Measurements from ENCODE around the gene AFF4.
A peak's percentile ranks its signal among the peaks of the same experiment; 100 is the strongest.
"Not testable (repeated sequence)": the region's sequence is repeated elsewhere in the genome, so short reads cannot be mapped to it uniquely, and the experiment has no call there.

AFF4 gene

GRCh38 chr5:132963171-132964104 lies at the start of gene AFF4:
Gene AFF4, minus strand, starts transcription at chr5:132963634. Its CDS starts 26,445 bp downstream, at chr5:132937189.
- DNase-seq (ENCODE audit: low read depth), result peak; percentile 48

- DNase-seq (ENCODE audit: low read depth), result not testable (repeated sequence)
Observed at GRCh38 chr5:133008455-133008854, 45.0 kb upstream of the AFF4 start.

GRCh38 chr5:133006653-133007052 lies 43.2 kb upstream of the AFF4 start:
- DNase-seq (ENCODE audit: low read depth), result no peak

- DNase-seq (ENCODE audit: low read depth), result no peak
Observed at GRCh38 chr5:132999246-132999645, 35.8 kb upstream of the AFF4 start.

GRCh38 chr5:132998556-132998955 lies 35.1 kb upstream of the AFF4 start:
- no peak for DNase-seq (ENCODE audit: low read depth)

GRCh38 chr5:132996307-132996706 lies 32.9 kb upstream of the AFF4 start:
- no peak for DNase-seq (ENCODE audit: low read depth)

GRCh38 chr5:132987531-132988408 lies 24.3 kb upstream of the AFF4 start:
- DNase-seq (ENCODE audit: low read depth), result no peak

- DNase-seq (ENCODE audit: low read depth), result not testable (repeated sequence)
Observed at GRCh38 chr5:132982971-132983370, 19.5 kb upstream of the AFF4 start.

GRCh38 chr5:132981288-132981687 lies 17.9 kb upstream of the AFF4 start:
- DNase-seq (ENCODE audit: low read depth), result no peak

- no peak for DNase-seq (ENCODE audit: low read depth)
Observed at GRCh38 chr5:132979976-132980375, 16.5 kb upstream of the AFF4 start.

- DNase-seq (ENCODE audit: low read depth), result no peak
Observed at GRCh38 chr5:132979367-132979940, 16.0 kb upstream of the AFF4 start.

- DNase-seq (ENCODE audit: low read depth), result no peak
Observed at GRCh38 chr5:132976852-132977251, 13.4 kb upstream of the AFF4 start.

- not testable (repeated sequence) for DNase-seq (ENCODE audit: low read depth)
Observed at GRCh38 chr5:132972436-132972828, 9.0 kb upstream of the AFF4 start.

GRCh38 chr5:132971483-132972435 lies 8.3 kb upstream of the AFF4 start:
- no peak for DNase-seq (ENCODE audit: low read depth)

GRCh38 chr5:132965120-132965519 lies 1.7 kb upstream of the AFF4 start:
- no peak for DNase-seq (ENCODE audit: low read depth)

GRCh38 chr5:132962429-132963021 lies 909 bp downstream of the AFF4 start:
- no peak for DNase-seq (ENCODE audit: low read depth)

- no peak for DNase-seq (ENCODE audit: low read depth)
Observed at GRCh38 chr5:132961887-132962286, 1.5 kb downstream of the AFF4 start.

- DNase-seq (ENCODE audit: low read depth), result not testable (repeated sequence)
Observed at GRCh38 chr5:132961123-132961815, 2.2 kb downstream of the AFF4 start.

GRCh38 chr5:132956166-132956799 lies 7.2 kb downstream of the AFF4 start:
- DNase-seq (ENCODE audit: low read depth), result not testable (repeated sequence)

GRCh38 chr5:132953710-132954109 lies 9.7 kb downstream of the AFF4 start:
- DNase-seq (ENCODE audit: low read depth), result no peak

All from HS-27A (cell line).